NK-92 treated with Interleukin-12 subunit alpha and Interleukin-12 subunit beta, amount 100 ng/mL, for 24 hours (cell line): ENCODE results near the gene PPDPF.
"Not testable (repeated sequence)": the region's sequence is repeated elsewhere in the genome, so short reads cannot be mapped to it uniquely, and the experiment has no call there.

Experiments
- DNase-seq: peaks from one replicate; lab custom pipeline; 2025; lab: John Stamatoyannopoulos, UW

The PPDPF gene

GRCh38 chr20:63500902-63501817 is 19.4 kb upstream of the PPDPF start:
- DNase-seq, result no peak

- DNase-seq, result no peak
Measured at GRCh38 chr20:63501818-63502670, 18.5 kb upstream of the PPDPF start.

GRCh38 chr20:63502671-63503172 is 17.8 kb upstream of the PPDPF start:
- DNase-seq, result no peak

- DNase-seq, result no peak
Measured at GRCh38 chr20:63503524-63503923, 17.0 kb upstream of the PPDPF start.

- DNase-seq, result no peak
Measured at GRCh38 chr20:63504642-63505041, 15.9 kb upstream of the PPDPF start.

- DNase-seq, result no peak
Measured at GRCh38 chr20:63505281-63505680, 15.3 kb upstream of the PPDPF start.

GRCh38 chr20:63505723-63506122 is 14.8 kb upstream of the PPDPF start:
- no peak for DNase-seq

- DNase-seq, result no peak
Measured at GRCh38 chr20:63507083-63507743, 13.4 kb upstream of the PPDPF start.

GRCh38 chr20:63508072-63508768 is 12.3 kb upstream of the PPDPF start:
- no peak for DNase-seq

GRCh38 chr20:63509088-63509564 is 11.4 kb upstream of the PPDPF start:
- DNase-seq, result no peak

GRCh38 chr20:63513207-63513606 is 7.4 kb upstream of the PPDPF start:
- no peak for DNase-seq

GRCh38 chr20:63514520-63514919 is 6.0 kb upstream of the PPDPF start:
- DNase-seq, result not testable (repeated sequence)

- no peak for DNase-seq
Measured at GRCh38 chr20:63517376-63518309, 2.9 kb upstream of the PPDPF start.

GRCh38 chr20:63518351-63518861 is 2.2 kb upstream of the PPDPF start:
- DNase-seq, result no peak

- no peak for DNase-seq
Measured at GRCh38 chr20:63518946-63519667, 1.5 kb upstream of the PPDPF start.

- DNase-seq, result no peak
Measured at GRCh38 chr20:63519668-63520503, 679 bp upstream of the PPDPF start.

GRCh38 chr20:63520934-63521601 is 503 bp downstream of the PPDPF start:
- DNase-seq, result peak; percentile 60

GRCh38 chr20:63521602-63522001 is 1.0 kb downstream of the PPDPF start:
- DNase-seq, result no peak
